Spleen (tissue), 7 donors: ENCODE results near the gene ZEB1.

ENCODE experiments used
- POLR2A ChIP-seq, 3 donors: fragments of 450-650 bp; IDR thresholded peaks; one replicate each; pipeline ENCODE4 v1.5.1; 2017; ENCODE audit warnings: antibody characterized with exemption in 3 of 3, mild to moderate bottlenecking in 1 of 3
- POLR2AphosphoS5 ChIP-seq, 3 donors: sonication (generic); formaldehyde crosslinking; IDR thresholded peaks; one replicate each; pipeline ENCODE4 v1.5.1; 2017; ENCODE audit warnings: antibody characterized with exemption in 3 of 3
- TF ChIP-seq, protein P1 (sequence below), 11 experiments: fragments of 200-600 bp in 7 of 11; fragments of 450-650 bp in 4 of 11; sonication (generic) in 4 of 11; IDR thresholded peaks in 8 of 11; conservative IDR thresholded peaks in 3 of 11; 1 replicate in 7 of 11; 2 replicates in 4 of 11; pipeline versions ENCODE4 v1.4.0 to v1.8.0; 2016 to 2021; ENCODE audit warnings: antibody characterized with exemption in 11 of 11, inconsistent platforms in 4 of 11, mild to moderate bottlenecking in 1 of 11
- donor health status: DM: no; HTN: no; CAD: no; lungs with moderate emphysema.
- donor health status: DM: no; HTN: no; CAD: no.
- donor health status: DM: no; HTN: no; CAD: no.

DNA sequence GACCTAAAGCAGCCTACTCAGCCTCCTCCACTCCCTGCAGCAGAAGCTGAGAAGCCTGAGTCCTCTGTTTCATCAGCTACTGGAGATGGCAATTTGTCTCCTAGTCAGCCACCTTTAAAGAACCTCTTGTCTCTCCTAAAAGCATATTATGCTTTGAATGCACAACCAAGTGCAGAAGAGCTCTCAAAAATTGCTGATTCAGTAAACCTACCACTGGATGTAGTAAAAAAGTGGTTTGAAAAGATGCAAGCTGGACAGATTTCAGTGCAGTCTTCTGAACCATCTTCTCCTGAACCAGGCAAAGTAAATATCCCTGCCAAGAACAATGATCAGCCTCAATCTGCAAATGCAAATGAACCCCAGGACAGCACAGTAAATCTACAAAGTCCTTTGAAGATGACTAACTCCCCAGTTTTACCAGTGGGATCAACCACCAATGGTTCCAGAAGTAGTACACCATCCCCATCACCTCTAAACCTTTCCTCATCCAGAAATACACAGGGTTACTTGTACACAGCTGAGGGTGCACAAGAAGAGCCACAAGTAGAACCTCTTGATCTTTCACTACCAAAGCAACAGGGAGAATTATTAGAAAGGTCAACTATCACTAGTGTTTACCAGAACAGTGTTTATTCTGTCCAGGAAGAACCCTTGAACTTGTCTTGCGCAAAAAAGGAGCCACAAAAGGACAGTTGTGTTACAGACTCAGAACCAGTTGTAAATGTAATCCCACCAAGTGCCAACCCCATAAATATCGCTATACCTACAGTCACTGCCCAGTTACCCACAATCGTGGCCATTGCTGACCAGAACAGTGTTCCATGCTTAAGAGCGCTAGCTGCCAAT, 202.2 kb downstream of the ZEB1 start:
- TF ChIP-seq, protein P1, sequence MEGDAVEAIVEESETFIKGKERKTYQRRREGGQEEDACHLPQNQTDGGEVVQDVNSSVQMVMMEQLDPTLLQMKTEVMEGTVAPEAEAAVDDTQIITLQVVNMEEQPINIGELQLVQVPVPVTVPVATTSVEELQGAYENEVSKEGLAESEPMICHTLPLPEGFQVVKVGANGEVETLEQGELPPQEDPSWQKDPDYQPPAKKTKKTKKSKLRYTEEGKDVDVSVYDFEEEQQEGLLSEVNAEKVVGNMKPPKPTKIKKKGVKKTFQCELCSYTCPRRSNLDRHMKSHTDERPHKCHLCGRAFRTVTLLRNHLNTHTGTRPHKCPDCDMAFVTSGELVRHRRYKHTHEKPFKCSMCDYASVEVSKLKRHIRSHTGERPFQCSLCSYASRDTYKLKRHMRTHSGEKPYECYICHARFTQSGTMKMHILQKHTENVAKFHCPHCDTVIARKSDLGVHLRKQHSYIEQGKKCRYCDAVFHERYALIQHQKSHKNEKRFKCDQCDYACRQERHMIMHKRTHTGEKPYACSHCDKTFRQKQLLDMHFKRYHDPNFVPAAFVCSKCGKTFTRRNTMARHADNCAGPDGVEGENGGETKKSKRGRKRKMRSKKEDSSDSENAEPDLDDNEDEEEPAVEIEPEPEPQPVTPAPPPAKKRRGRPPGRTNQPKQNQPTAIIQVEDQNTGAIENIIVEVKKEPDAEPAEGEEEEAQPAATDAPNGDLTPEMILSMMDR (IDR thresholded peaks at IDR 0.05 in 8 of 11, conservative IDR thresholded peaks at IDR 0.05 in 3 of 11), result no peak
- TF ChIP-seq POLR2AphosphoS5 (IDR thresholded peaks at IDR 0.05) (no peak), POLR2A (IDR thresholded peaks at IDR 0.05) (no peak)
